ENCODE results near the gene TFB1M. TPM values are rescaled to one million over a fixed set of nuclear protein-coding genes. Genes with fewer than 3 reads are reported as not detected.
A peak's percentile ranks its signal among the peaks of the same experiment; 100 is the strongest.
"Not testable (repeated sequence)": the region's sequence is repeated elsewhere in the genome, so short reads cannot be mapped to it uniquely, and the experiment has no call there.

The TFB1M gene
- total and polyA plus RNA-seq, 2 donors (not counting 3 experiments of a cell fraction or from before 2014, with no cell fraction given) = 12.9 to 35.5 TPM

GRCh38 chr6:155268088-155268867 lies 46.0 kb downstream of the TFB1M start:
- H3K4me2 ChIP-seq (ENCODE audit: insufficient read depth, low read length); BruUV-seq (replicated peaks); FAIRE-seq; H2AFZ ChIP-seq (ENCODE audit: low read depth, low read length); H3K27me3 ChIP-seq (ENCODE audit: control insufficient read depth in 2 of 2, insufficient read depth in 2 of 2, low read length in 2 of 2); H3K36me3 ChIP-seq (ENCODE audit: control insufficient read depth in 2 of 2, extremely low read depth in 1 of 2, insufficient read depth in 2 of 2, low read length in 2 of 2); H3K9me3 ChIP-seq (replicated peaks; ENCODE audit: control insufficient read depth, insufficient read depth, low read length); H3K4me3 ChIP-seq (replicated peaks in 1 of 3; ENCODE audit: insufficient read depth in 1 of 3, low read depth in 1 of 3, low read length in 3 of 3); H4K20me1 ChIP-seq (replicated peaks; ENCODE audit: control insufficient read depth, extremely low read depth, insufficient read depth, low read length); dilution Hi-C loops (cut with MboI; ENCODE audit: extremely low pct_ligation_motif_present, low sequenced_read_pairs); H3K9me1 ChIP-seq (replicated peaks; ENCODE audit: control insufficient read depth, extremely low read depth, insufficient read depth, low read length); POLR2A ChIA-PET; H3K9ac ChIP-seq (replicated peaks; ENCODE audit: extremely low read depth, insufficient read depth, low read length); H3K27ac ChIP-seq (ENCODE audit: insufficient read depth, low read depth, low read length): not testable (repeated sequence)
- H3K79me2 ChIP-seq (ENCODE audit: control insufficient read depth, insufficient read depth, low read length) = peaks cover 22% of the 10 kb centered on the region
- H3K4me1 ChIP-seq (ENCODE audit: control insufficient read depth, extremely low read depth, insufficient read depth, low read length) = peaks cover 19% of the 10 kb centered on the region
- peak; percentile 53 to 72 for TF ChIP-seq CTCF (IDR thresholded peaks at IDR 0.05; ENCODE audit: extremely low read depth in 1 of 2, insufficient read depth in 1 of 2, low read depth in 1 of 2, low read length in 2 of 2)
- peak; percentile 47 for DNase-seq (ENCODE audit: low read depth, low spot score)
- intact Hi-C loops (cut with micrococcal nuclease) = loop anchor here (1.0 kb wide), 1 partner anchor 91 kb away; no protein-coding TSS in a partner anchor
- CTCF ChIA-PET = interaction anchor here (0.7 to 1.7 kb wide), 7 partner anchors 9 to 95 kb away, joined by 3 to 6 read pairs (median 3); no protein-coding TSS in a partner anchor

DNA sequence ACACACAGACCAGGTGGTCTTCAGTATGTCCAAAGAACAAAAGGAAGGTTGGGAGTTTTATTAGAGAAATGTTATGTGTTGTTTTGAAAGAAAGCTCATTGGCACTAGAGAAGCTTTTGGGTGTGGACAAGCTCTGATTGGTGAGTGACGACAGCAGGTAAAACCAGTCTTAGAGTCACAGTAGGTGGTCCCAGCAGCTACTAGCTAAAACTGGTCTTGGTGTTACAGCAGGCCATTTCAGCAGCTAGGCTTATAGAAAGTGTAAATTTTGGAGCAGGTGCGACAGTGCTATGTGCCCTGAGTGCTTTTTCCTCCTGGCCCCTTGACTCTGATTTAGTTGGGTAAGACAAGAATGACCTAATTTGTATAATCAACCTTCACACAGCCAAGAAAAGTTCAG lies 46.9 kb downstream of the TFB1M start:
- Histone ChIP-seq H4K20me1 (replicated peaks; ENCODE audit: control insufficient read depth, extremely low read depth, insufficient read depth, low read length) (no peaks in the 10 kb centered on the region), H3K27ac (ENCODE audit: insufficient read depth, low read depth, low read length) (no peak overlapping the region), H3K4me3 (replicated peaks in 1 of 3; ENCODE audit: insufficient read depth in 1 of 3, low read depth in 1 of 3, low read length in 3 of 3) (no peak overlapping the region), H3K4me1 (ENCODE audit: control insufficient read depth, extremely low read depth, insufficient read depth, low read length) (peaks cover 10% of the 10 kb centered on the region), H3K27me3 (ENCODE audit: control insufficient read depth in 2 of 2, insufficient read depth in 2 of 2, low read length in 2 of 2) (no peaks in the 10 kb centered on the region), H3K9ac (replicated peaks; ENCODE audit: extremely low read depth, insufficient read depth, low read length) (no peak overlapping the region), H2AFZ (ENCODE audit: low read depth, low read length) (no peak overlapping the region), H3K9me1 (replicated peaks; ENCODE audit: control insufficient read depth, extremely low read depth, insufficient read depth, low read length) (no peaks in the 10 kb centered on the region), H3K9me3 (replicated peaks; ENCODE audit: control insufficient read depth, insufficient read depth, low read length) (no peaks in the 10 kb centered on the region), H3K4me2 (ENCODE audit: insufficient read depth, low read length) (no peak overlapping the region), H3K36me3 (ENCODE audit: control insufficient read depth in 2 of 2, extremely low read depth in 1 of 2, insufficient read depth in 2 of 2, low read length in 2 of 2) (peaks cover 0 to 3% of the 10 kb centered on the region in 2 experiments), H3K79me2 (ENCODE audit: control insufficient read depth, insufficient read depth, low read length) (peaks cover 21% of the 10 kb centered on the region)
- DNase-seq (ENCODE audit: low read depth, low spot score) = no peak
- CTCF ChIA-PET = interaction anchor here (0.7 to 1.7 kb wide), 5 partner anchors 10 to 94 kb away, joined by 3 to 4 read pairs (median 3); no protein-coding TSS in a partner anchor
- BruUV-seq (replicated peaks) = no TSS peak
- dilution Hi-C loops (cut with MboI; ENCODE audit: extremely low pct_ligation_motif_present, low sequenced_read_pairs) = no loop called here
- intact Hi-C loops (cut with micrococcal nuclease) = no loop called here
- TF ChIP-seq JUN (IDR thresholded peaks at IDR 0.05; ENCODE audit: borderline replicate concordance, insufficient read depth, insufficient read length, low read depth) = no peak
- TF ChIP-seq GATA2 (IDR thresholded peaks at IDR 0.05; ENCODE audit: insufficient read depth, insufficient read length, low read depth, low read length) = no peak
- TF ChIP-seq POLR2A (IDR thresholded peaks at IDR 0.05; ENCODE audit: low read depth, low read length) = no peak
- TF ChIP-seq EZH2 (IDR thresholded peaks at IDR 0.05; ENCODE audit: borderline replicate concordance, low read depth, low read length, severe bottlenecking) = no peak
- no peak for TF ChIP-seq MYC (IDR thresholded peaks at IDR 0.05; ENCODE audit: low read depth, low read length)
- TF ChIP-seq MAX (IDR thresholded peaks at IDR 0.05; ENCODE audit: insufficient read depth, insufficient read length) = no peak
- no peak for TF ChIP-seq FOS (IDR thresholded peaks at IDR 0.05; ENCODE audit: borderline replicate concordance, insufficient read depth, low read length)
- TF ChIP-seq CTCF (IDR thresholded peaks at IDR 0.05; ENCODE audit: extremely low read depth in 1 of 2, insufficient read depth in 1 of 2, low read depth in 1 of 2, low read length in 2 of 2) = no peak
- no peak for TF ChIP-seq POLR2AphosphoS5 (IDR thresholded peaks at IDR 0.05; ENCODE audit: insufficient read depth, low read depth, low read length)
- POLR2A ChIA-PET = interaction anchor here (0.6 kb wide), 1 partner anchor 21 kb away, joined by 3 read pairs; no protein-coding TSS in a partner anchor
- no peak for FAIRE-seq

Measured in endothelial cell of umbilical vein (primary cell).